ENCODE data around the gene BAIAP2L2. TPM values are rescaled to one million over a fixed set of nuclear protein-coding genes. Genes with fewer than 3 reads are reported as not detected.

BAIAP2L2 gene
- total RNA-seq, 4 donors from 2014 or later = 0.44 to 2.3 (median 1.2) TPM

DNA sequence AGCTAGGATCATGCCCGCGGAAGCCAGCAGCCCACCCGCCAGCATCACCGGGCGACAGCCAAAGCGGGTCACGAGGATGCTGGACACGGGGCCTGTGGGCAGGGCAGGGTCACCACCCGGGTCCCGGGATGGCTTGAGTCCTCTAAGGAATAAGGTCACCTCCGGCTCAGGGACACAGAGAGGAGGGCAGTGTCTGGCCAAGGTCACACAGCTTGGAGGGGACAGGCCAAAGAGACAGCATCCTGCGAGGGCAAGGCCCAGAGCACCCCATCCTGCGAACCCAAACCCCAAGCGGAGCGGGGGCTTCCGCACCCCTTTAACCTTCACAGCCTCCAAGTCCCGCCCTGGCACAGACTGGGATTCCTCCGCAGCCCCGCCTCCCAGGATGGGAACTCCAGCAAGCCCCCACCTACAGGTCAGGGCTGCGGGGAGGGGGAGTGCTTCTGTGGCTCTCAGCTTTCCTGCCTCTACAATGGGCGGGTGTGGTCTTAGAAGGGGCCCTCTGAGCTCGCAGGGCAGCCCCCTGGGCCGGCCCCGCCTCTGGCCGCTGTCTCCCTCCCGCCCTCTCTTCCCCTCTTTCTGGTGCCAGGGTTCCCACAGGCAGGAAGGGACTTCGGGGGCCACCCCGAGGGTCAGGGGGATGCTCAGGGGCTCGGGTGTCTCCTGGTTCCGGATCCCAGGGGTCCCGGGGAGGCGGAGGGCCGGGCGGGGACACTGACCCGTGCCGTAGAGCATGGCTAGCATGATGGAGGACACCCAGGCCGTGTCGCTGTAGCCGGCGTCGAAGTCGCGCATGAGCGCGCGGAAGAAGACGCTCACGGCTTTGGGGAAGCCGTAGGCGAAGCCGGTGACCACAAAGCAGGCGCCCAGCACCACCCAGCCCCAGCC lies 28.3 kb downstream of the BAIAP2L2 start:
- TF ChIP-seq, protein P1, sequence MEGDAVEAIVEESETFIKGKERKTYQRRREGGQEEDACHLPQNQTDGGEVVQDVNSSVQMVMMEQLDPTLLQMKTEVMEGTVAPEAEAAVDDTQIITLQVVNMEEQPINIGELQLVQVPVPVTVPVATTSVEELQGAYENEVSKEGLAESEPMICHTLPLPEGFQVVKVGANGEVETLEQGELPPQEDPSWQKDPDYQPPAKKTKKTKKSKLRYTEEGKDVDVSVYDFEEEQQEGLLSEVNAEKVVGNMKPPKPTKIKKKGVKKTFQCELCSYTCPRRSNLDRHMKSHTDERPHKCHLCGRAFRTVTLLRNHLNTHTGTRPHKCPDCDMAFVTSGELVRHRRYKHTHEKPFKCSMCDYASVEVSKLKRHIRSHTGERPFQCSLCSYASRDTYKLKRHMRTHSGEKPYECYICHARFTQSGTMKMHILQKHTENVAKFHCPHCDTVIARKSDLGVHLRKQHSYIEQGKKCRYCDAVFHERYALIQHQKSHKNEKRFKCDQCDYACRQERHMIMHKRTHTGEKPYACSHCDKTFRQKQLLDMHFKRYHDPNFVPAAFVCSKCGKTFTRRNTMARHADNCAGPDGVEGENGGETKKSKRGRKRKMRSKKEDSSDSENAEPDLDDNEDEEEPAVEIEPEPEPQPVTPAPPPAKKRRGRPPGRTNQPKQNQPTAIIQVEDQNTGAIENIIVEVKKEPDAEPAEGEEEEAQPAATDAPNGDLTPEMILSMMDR (IDR thresholded peaks at IDR 0.05; ENCODE audit: low read depth) = no peak

DNA sequence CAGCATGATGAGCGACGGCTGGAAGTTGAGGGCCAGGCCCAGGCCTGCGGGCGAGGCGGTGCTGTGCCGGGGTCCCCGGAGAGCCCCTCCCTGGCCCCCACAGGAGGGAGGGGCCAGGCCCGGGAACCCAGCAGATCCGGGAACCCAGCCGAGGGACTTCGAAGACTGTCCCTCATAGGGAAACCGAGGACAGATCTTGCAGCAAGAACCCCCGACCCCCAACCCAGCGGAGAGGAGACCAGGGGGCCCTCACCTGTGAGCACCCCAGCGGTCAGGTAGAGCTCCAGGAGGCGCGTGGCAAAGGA lies 28.9 kb downstream of the BAIAP2L2 start:
- TF ChIP-seq, protein P1 (IDR thresholded peaks at IDR 0.05; ENCODE audit: low read depth) = no peak

DNA sequence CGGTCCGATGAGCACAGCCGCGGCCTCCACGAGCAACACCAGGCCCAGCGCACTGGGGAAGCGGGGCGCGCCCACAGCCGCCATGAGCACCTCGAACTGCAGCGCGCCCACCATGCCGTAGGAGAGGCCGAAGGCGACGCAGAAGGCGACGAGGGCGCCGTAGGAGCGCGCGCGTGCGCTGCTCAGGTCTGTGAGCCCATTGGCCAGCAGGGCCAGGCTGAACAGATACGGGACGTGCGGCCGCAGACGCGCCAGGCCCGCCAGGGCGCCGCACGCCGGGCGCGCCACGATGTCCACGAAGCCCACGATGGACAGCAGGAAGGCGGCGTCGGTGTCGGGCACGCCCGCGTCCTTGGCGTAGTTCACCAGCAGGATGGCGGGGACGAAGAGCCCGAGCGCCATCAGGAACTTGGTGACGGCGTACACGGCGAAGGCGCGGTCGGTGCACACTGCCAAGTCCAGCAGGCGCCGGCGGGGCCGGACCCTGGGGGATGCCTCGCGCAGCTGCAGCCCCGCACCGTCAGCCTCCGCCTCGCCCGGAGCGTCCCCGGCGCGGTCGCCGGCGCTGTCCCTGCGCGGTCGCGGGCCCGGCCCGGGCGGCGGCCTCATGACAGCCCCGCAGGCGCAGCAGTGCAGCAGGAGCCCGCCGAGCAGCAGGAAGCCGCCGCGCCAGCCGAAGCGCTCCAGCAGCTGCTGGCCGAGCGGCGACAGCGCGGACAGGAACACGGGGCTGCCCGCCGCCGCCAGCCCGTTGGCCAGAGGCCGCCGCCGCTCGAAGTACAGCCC lies 29.4 kb downstream of the BAIAP2L2 start:
- TF ChIP-seq, protein P1 (IDR thresholded peaks at IDR 0.05; ENCODE audit: low read depth) = no peak

DNA sequence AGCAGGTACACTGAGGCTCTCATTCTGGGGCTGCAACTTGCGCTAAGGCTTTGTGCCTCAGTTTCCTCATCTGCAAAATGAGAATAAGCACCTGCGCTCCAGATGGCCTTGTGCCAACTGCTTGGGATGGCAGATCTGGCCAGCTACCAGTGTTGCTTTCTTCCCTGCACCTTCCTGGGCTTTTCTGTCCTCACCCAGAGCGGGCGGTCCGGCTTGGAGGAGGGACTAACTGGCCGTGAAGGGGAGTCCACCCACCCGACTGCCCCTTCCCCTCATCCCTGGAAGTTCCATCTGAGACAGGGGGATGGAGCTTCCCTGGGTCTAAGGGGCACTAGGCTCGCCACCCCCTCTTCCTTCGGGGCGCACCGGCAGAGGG lies 30.0 kb downstream of the BAIAP2L2 start:
- TF ChIP-seq, protein P1 (IDR thresholded peaks at IDR 0.05; ENCODE audit: low read depth) = no peak

DNA sequence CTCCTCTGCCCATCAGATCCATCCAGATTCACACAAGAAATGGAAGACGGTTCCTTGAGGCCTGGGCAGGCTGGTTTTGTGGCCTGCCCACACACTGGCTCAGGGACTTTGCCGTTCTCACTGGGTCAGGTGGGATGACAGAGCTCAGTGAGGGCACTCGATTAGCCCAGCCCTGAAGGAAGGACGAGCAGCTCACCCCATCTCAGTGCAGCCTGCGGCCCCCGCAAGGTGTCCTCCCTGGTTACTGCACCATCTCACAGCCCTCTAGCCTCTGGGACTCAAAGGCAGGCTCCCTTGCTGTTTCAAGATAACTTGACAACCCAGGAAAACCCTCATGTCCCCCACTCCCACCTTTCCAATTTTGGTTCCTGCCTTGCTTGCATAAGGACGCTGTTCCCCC lies 30.7 kb downstream of the BAIAP2L2 start:
- TF ChIP-seq, protein P1 (IDR thresholded peaks at IDR 0.05; ENCODE audit: low read depth) = no peak

DNA sequence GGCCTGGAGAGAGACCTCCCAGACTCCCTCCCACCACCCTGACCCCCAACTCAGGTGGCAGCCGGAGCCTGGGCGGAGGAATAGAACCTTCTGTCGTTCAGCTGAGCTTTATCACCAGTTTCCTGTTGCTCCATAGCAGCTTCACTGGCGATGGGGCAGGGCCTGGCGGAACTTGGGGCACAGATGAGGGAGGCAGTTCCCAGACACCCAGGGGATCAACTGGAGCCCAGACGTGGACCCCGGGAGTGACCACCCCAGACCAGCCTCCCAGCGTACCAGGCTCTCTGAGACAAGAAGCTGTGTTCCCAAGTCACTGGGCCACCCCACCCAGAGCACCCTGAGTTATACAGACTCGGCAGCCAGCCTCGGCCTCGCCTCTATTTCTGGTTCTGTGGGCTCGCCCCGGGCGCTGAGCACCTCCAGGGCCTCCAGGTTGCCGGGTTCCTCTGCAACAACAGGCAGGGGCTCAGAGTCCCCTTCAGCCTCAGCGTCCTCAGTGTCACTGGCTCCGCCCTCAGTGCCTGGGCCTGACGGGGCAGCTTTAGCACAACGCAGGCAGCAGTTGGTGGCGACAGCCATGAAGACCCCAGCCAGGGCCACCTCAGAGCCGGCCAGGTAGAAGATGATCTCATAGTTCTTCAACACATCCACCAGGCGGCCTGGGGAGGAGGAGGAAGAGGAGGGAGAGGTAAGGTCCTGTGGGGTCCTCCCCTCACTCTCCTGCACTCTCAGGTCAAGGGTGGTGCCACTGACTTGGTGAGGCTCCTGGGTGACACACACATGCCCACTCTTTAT lies 32.2 kb downstream of the BAIAP2L2 start:
- TF ChIP-seq, protein P1 (IDR thresholded peaks at IDR 0.05; ENCODE audit: low read depth) = no peak

DNA sequence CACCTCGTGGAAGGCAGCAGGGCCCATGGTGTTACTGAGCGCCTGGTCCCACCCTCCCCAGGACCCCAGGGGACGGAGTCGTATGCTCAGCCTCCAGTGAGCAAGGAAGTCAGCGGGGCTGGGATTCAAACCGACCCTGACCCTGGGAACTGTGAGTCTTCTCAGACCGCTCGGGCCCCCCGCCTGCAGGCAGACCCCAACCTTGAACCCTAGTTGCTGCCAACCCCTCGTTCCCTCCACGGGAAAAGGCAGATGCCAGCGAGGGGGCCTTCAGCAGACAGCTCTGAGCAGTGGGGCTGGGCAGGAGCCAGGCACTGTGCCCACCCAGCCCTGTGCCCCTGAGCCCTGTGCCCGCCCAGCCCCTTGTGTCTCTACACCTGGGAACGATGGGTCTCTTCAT lies 32.9 kb downstream of the BAIAP2L2 start:
- TF ChIP-seq, protein P1 (IDR thresholded peaks at IDR 0.05; ENCODE audit: low read depth) = no peak
